Activated CD4-positive, alpha-beta T cell treated with anti-CD3 and anti-CD28 coated beads, Interleukin-2, Interleukin-6, amounts not matched to agents 100 ng/mL and 50 ng/mL, durations not matched to agents 16 hours and 8 hours (primary cell): ENCODE data around the gene CMC1.
"Not testable (repeated sequence)": the region's sequence is repeated elsewhere in the genome, so short reads cannot be mapped to it uniquely, and the experiment has no call there.

Experiments
- DNase-seq: peaks from one replicate; pipeline ENCODE4 v3.0.0-alpha.2; 2020

The CMC1 gene, protein sequence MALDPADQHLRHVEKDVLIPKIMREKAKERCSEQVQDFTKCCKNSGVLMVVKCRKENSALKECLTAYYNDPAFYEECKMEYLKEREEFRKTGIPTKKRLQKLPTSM

GRCh38 chr3:28241221-28242160, at the start of gene CMC1:
TSS of gene CMC1 (plus strand) at chr3:28241619. CDS start at chr3:28241794, 175 bp downstream.
- DNase-seq, result peak; percentile 97

GRCh38 chr3:28198161-28198560, 43.3 kb upstream of the CMC1 start:
- DNase-seq, result no peak

DNA sequence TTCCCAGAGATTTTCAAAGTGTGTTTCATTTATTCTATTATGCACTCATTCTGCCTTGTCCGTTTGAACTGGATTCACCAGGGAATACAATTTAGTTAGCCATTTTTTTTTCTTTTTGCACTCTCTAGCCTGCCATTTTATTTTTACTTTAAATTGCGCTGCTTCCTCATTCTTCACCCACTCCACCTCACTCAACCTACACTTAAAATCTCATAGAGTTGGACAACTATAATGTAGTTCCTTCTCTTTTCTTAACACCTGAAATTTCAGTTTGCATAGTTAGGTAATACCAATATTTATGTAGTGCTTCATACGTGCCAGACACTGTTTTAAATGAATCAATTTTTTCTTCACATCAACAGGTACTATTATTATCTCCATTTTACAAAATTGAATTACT, 42.4 kb upstream of the CMC1 start:
- DNase-seq, result no peak

- not testable (repeated sequence) for DNase-seq
These were observed 41.8 kb upstream of the CMC1 start for GRCh38 chr3:28199643-28200042.

DNA sequence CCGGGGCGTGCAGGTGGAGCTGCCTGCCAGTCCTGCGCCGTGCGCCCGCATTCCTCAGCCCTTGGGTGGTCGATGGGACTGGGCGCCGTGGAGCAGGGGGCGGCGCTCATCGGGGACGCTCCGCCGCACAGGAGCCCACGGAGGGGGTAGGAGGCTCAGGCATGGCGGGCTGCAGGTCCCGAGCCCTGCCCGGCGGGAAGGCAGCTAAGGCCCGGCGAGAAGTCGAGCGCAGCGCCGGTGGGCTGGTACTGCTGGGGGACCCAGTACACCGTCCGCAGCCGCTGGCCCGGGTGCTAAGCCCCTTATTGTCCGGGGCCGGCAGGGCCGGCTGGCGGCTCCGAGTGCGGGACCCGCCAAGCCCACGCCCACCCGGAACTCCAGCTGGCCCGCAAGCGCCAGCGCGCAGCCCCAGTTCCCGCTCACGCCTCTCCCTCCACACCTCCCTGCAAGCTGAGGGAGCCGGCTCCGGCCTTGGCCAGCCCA, 41.0 kb upstream of the CMC1 start:
- DNase-seq, result not testable (repeated sequence)

GRCh38 chr3:28206479-28206878, 34.9 kb upstream of the CMC1 start:
- DNase-seq, result no peak

DNA sequence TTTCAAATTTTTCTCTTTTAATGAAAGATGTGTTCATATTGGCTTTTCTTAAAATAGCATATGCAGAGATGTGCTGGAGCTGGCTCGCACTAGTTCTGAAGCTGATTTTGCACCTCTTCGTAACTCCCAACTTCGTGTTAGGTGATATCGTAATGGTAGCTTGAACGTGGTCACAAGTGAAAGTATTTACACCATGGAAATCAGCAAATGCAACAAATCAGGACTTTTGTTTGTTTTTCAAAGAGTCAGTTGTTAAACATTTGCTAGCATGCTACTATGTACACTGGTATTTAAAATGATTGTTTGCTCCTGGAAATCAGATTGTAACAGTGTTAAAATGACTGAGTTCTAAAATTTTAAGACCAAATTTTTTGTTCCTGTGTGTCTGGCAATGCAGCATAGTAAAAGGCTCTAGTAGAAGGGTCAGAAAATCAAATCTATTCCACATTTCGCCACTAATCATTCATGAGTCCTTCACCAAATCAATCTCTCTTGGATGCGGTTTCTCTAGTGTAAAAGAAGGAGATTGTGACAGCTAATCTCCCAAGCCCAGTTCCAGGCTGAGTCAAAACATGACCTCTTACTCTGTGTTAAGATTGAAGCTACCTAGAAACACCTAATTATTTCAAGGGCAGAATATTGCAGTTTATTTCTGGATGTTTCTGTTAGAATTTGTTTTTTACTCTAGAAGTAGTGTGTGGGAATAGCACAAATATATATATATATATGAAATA, 34.3 kb upstream of the CMC1 start:
- no peak for DNase-seq

- DNase-seq, result no peak
These were observed 30.3 kb upstream of the CMC1 start for GRCh38 chr3:28210968-28211713.

GRCh38 chr3:28212681-28213080, 28.7 kb upstream of the CMC1 start:
- no peak for DNase-seq

DNA sequence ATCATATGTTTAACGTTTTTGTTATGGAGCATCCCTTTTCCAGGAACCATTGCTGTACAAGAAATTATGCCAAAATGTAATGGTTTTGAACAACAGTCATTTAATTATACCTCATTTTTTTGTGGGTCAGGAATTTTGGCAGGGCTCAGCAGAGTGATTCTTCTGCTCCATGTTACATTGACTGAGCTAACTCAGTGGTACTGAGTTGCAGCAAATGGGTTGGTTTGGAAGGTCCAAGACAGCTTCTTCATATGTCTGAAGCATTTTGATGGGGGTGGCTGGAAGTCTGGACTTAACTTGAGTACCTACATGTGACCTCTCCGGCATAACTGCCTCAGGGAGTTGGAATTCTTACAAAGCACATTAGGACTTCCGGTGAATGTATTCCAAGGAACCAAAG, 26.0 kb upstream of the CMC1 start:
- DNase-seq, result no peak

- peak; percentile 41 for DNase-seq
These were observed 23.1 kb upstream of the CMC1 start for GRCh38 chr3:28218071-28218916.

DNA sequence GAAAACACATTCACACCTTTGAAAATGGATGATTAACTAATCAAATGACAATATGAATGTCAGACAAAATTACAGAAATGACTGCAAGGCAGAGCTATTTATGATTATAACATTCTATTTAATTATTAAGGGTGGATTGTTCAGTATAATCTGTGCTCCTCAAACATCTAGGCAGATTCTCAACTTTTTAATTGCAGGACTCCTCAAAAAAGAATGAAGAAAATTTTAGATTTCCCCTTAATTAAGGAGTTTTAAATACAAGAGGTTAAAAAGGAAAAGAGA, 22.6 kb upstream of the CMC1 start:
- DNase-seq, result no peak

- DNase-seq, result no peak
These were observed 17.0 kb upstream of the CMC1 start for GRCh38 chr3:28224430-28224829.

GRCh38 chr3:28226020-28226419, 15.4 kb upstream of the CMC1 start:
- no peak for DNase-seq

- DNase-seq, result no peak
These were observed 12.8 kb upstream of the CMC1 start for GRCh38 chr3:28228623-28229022.

DNA sequence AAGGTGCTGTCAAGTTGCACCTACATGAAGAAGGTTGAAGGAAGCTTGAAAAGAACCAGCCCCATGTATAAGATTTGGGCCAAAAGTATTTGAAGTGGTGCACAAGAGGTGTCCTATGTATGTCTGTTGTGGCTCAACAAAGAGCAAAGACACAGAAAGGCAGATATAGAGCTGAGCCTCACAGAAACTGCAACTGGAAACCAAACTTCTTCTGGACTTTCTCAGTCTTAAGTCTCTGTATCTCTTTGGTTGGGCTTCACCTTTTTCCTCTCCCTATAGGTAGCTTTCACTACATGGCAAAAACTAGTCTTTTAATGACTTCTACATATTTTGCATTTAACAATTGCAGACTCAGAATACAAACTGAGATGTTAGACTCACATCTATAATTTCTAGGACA, 8.8 kb upstream of the CMC1 start:
- DNase-seq, result no peak

DNA sequence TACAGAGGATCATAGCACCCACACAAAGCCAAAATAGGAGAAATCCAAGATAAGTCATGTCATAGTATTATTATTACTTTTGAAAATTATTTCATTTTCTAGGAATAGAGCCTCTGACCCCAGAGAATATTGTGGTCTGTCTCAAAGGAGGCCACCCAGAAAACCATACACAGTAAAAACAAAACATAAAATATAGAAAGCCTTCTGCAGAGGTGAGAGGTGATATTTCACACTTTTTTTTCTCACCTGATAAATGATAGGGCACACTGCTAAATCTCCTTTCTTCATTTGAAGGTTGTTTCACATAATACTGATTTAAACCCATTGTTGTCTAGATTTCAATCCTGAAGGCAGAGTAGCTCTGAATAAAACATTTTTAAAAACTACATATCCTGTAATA, 7.0 kb upstream of the CMC1 start:
- no peak for DNase-seq

DNA sequence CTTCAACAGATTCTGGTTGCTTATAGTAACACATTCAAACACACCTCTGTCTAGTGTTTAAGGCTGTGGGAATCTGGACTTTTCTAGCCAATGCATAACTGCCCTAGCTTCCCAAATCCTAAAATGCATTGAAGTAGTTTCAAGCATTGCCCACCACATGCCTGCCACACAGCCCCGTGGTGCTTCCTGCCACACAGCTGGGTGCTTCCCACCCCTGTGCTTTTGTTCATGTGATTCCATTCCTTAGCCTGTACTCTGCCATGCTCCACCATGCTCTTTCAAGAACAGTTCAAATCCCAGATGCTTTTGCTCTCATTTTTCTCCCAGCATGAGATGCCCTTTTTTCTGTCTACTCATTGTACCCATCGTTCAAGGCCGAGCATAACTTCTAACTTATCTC, 2.3 kb upstream of the CMC1 start:
- no peak for DNase-seq

DNA sequence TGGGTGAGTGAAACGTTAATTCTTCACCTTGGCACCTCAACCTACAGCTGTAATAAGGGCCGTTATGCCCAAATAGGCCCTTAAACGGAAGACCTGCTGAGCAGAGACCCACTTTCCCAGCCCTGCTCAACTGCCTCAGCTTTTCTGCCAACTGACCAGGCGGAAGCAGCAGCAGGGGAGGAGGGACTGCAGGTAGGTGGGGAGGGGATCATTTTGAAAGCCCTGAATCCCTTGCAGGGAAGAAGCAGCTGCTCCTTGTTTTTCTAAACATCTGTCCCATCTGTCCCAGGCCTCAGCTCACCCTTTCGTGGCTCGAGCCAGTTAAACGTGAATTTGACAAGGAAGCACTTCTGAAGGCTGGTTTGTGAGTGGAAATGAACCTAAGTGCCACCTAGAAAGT, 978 bp upstream of the CMC1 start:
- no peak for DNase-seq

- no peak for DNase-seq
These were observed 1.1 kb downstream of the CMC1 start for GRCh38 chr3:28242519-28242918.

GRCh38 chr3:28243424-28244106, 2.1 kb downstream of the CMC1 start:
- DNase-seq, result peak; percentile 19

GRCh38 chr3:28244491-28244890, 3.1 kb downstream of the CMC1 start:
- no peak for DNase-seq
